PC-3 (cell line): ENCODE results near the gene COL6A1. TPM values are rescaled to one million over a fixed set of nuclear protein-coding genes. Genes with fewer than 3 reads are reported as not detected.

ENCODE experiments used
- ATAC-seq: fragments of 200-7000 bp; cut with Tn5 transposase; 2 replicates; pipeline ENCODE4 v1.9.1; 2020; ENCODE audit warnings: mild to moderate bottlenecking, moderate library complexity
- BruUV-seq: library from RNA; stranded (reverse); fragments of 400-500 nt; replicated peaks from 2 replicates; lab custom pipeline; 2021; lab: Mats Ljungman, UMichigan
- CTCF ChIA-PET: fragments of 300-600 bp; sonication (Branson Sonifier 250); formaldehyde crosslinking; loops from one replicate; lab custom pipeline; 2022; ENCODE audit warnings: antibody characterized with exemption; lab: Charles Lee
- POLR2A ChIA-PET: fragments of 300-600 bp; sonication (Branson Sonifier 250); formaldehyde crosslinking; loops from one replicate; lab custom pipeline; 2022; ENCODE audit warnings: antibody characterized with exemption; ENCODE audit not compliant: unreplicated experiment; lab: Charles Lee
- DNase-seq: peaks from one replicate; pipeline ENCODE4 v3.0.0-alpha.2; 2015
- H2AFZ ChIP-seq: fragments of 300-600 bp; sonication (generic); 2 replicates; pipeline ENCODE4 v1.6.0; 2016; ENCODE audit warnings: antibody characterized with exemption, low read length
- H3F3A ChIP-seq: fragments of 300-600 bp; sonication (generic); one replicate; pipeline ENCODE4 v1.6.0; 2017; ENCODE audit warnings: antibody characterized with exemption, low read length, control low read depth, mild to moderate bottlenecking; ENCODE audit not compliant: unreplicated experiment
- H3K27ac ChIP-seq: fragments of 300-600 bp; sonication (generic); 2 replicates; pipeline ENCODE4 v1.5.1; 2016; ENCODE audit warnings: mild to moderate bottlenecking, low read length
- H3K27me3 ChIP-seq: fragments of 300-600 bp; sonication (generic); 2 replicates; pipeline ENCODE4 v1.6.1; 2016; ENCODE audit warnings: low read length, mixed read lengths
- H3K36me3 ChIP-seq: fragments of 300-600 bp; sonication (generic); 2 replicates; pipeline ENCODE4 v1.6.1; 2016; ENCODE audit warnings: low read depth, mixed run types, low read length, mixed read lengths
- H3K4me1 ChIP-seq: fragments of 300-600 bp; sonication (generic); 2 replicates; pipeline ENCODE4 v1.5.1; 2016; ENCODE audit warnings: low read length; ENCODE audit not compliant: insufficient read depth
- H3K4me2 ChIP-seq: fragments of 300-600 bp; sonication (generic); 2 replicates; pipeline ENCODE4 v1.6.0; 2016; ENCODE audit warnings: low read length
- H3K4me3 ChIP-seq: fragments of 300-600 bp; sonication (generic); 2 replicates; pipeline ENCODE4 v1.5.1; 2016; ENCODE audit warnings: mild to moderate bottlenecking, low read length, mixed read lengths
- H3K79me2 ChIP-seq: fragments of 300-600 bp; sonication (generic); 2 replicates; pipeline ENCODE4 v1.6.1; 2017; ENCODE audit warnings: low read length, mixed read lengths
- H3K9ac ChIP-seq: fragments of 300-600 bp; sonication (generic); 2 replicates; pipeline ENCODE4 v1.6.0; 2016; ENCODE audit warnings: mild to moderate bottlenecking, low read length
- H3K9me2 ChIP-seq: fragments of 300-600 bp; sonication (generic); replicated peaks from 2 replicates; pipeline ENCODE4 v1.6.1; 2016; ENCODE audit warnings: mixed run types, low read length, mixed read lengths
- H3K9me3 ChIP-seq: fragments of 300-600 bp; sonication (generic); 2 replicates; pipeline ENCODE4 v1.6.1; 2016; ENCODE audit warnings: low read length, mixed read lengths
- H4K20me1 ChIP-seq: fragments of 300-600 bp; sonication (generic); 2 replicates; pipeline ENCODE4 v1.6.1; 2016; ENCODE audit warnings: low read length, mixed read lengths
- CTCF ChIP-seq: fragments of 300-600 bp; sonication (generic); conservative IDR thresholded peaks from 2 replicates; pipeline ENCODE4 v1.5.1; 2017; ENCODE audit warnings: antibody characterized with exemption, low read depth, mild to moderate bottlenecking, low read length
- EZH2 ChIP-seq: fragments of 300-600 bp; sonication (generic); IDR thresholded peaks from one replicate; pipeline ENCODE4 v1.6.1; 2017; ENCODE audit warnings: antibody characterized with exemption, mild to moderate bottlenecking, low read length; ENCODE audit not compliant: unreplicated experiment
- EZH2phosphoT487 ChIP-seq: fragments of 300-600 bp; sonication (generic); IDR thresholded peaks from 2 replicates; pipeline ENCODE4 v1.6.1; 2018; ENCODE audit warnings: mild to moderate bottlenecking, antibody characterized with exemption, low read length, borderline replicate concordance
- intact Hi-C: fragments of 100-400 bp; cut with micrococcal nuclease; formaldehyde crosslinking; loops from 2 replicates; pipeline ENCODE4 v1.9.0; 2023
- total RNA-seq: library from RNA; depleted of rRNA; stranded (reverse); fragments of >200 nt; gene quantifications from 2 replicates; pipeline ENCODE4 v1.2.3, GENCODE V29; 2014

COL6A1 gene
- total RNA-seq, 1 experiment from 2014 or later, result 487 TPM

DNA sequence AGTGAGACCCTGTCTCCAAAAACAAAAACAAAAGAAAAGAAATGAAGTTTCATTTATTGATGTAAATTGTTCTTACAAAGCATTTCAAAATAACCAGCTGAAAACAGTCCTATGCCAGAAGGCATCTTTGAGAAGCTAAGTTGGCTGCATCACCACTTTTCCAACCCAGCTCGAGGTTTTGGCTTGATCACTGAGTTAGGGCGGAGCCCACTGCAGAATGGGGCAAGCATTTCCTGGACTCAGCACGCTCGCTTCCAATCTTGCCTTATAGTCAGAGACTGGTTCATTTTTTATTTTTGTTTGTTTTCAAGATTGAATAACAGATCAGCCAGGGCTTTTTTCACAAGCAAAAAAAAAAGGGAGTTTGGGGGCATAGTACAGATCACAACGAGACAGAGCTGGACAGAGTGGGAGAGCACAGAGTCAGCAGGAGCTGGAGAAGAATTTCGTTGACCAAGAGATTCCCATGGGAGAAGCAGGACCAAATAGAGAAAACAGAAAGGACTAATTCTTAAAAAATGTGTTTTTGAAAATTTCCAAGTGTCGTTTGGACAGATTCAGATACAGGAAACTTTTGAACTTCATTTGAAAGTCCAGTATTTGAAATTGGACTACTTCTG, 23.5 kb upstream of the COL6A1 start:
- H3K36me3 ChIP-seq, result no peaks in the 10 kb centered on the region
- no peak overlapping the region for H3K4me3 ChIP-seq
- no peaks in the 10 kb centered on the region for H3K4me1 ChIP-seq
- ATAC-seq, result no peak
- no peak for DNase-seq
- intact Hi-C loops, result no loop called here
- CTCF ChIA-PET, result no interaction called here
- H3K27me3 ChIP-seq, result peaks cover 24% of the 10 kb centered on the region; the same call in 1 of the 2 replicates
- no peaks in the 10 kb centered on the region for H3K9me3 ChIP-seq
- no TSS peak for BruUV-seq
- no peaks in the 10 kb centered on the region for H3F3A ChIP-seq
- no peak overlapping the region for H2AFZ ChIP-seq
- H3K9me2 ChIP-seq, result no peaks in the 10 kb centered on the region
- H3K4me2 ChIP-seq, result no peak overlapping the region
- TF ChIP-seq EZH2, result no peak
- TF ChIP-seq CTCF, result no peak
- no peak for TF ChIP-seq EZH2phosphoT487
- H3K79me2 ChIP-seq, result no peaks in the 10 kb centered on the region
- POLR2A ChIA-PET, result no interaction called here
- H3K9ac ChIP-seq, result no peak overlapping the region
- H3K27ac ChIP-seq, result no peak overlapping the region
- no peaks in the 10 kb centered on the region for H4K20me1 ChIP-seq

DNA sequence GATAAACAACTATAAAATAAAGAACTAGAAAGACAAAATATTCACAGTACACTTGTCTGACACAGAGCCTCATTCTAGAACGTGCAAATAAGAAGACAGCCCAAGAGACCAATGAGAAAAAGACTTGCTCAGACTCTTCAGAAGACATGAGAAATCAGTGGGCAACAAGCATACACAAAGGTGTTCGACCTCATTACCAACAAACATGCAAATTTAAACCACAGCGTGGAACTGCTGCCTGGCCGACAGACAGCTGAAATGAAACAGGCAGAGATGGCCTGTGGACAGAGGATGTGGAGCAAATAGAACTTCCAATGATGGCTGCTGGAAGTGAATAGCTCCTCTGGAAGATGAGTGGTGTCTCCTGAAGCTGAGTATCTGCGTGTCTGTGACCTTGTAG, 22.4 kb upstream of the COL6A1 start:
- CTCF ChIA-PET, result no interaction called here

More for the DNA sequence above, 22.4 kb upstream of the COL6A1 start:
- Histone ChIP-seq H3K27ac (no peak overlapping the region), H3K4me1 (no peaks in the 10 kb centered on the region), H3K4me2 (no peak overlapping the region), H3K9me2 (no peaks in the 10 kb centered on the region), H3K36me3 (no peaks in the 10 kb centered on the region), H3K9me3 (no peaks in the 10 kb centered on the region), H2AFZ (no peak overlapping the region), H4K20me1 (no peaks in the 10 kb centered on the region), H3K9ac (no peak overlapping the region), H3K79me2 (no peaks in the 10 kb centered on the region), H3K27me3 (peaks cover 24% of the 10 kb centered on the region; the same call in 1 of the 2 replicates), H3K4me3 (no peak overlapping the region), H3F3A (no peaks in the 10 kb centered on the region)
- no peak for DNase-seq
- intact Hi-C loops, result no loop called here
- BruUV-seq, result no TSS peak
- no peak for TF ChIP-seq EZH2
- no peak for TF ChIP-seq CTCF
- no peak for TF ChIP-seq EZH2phosphoT487
- POLR2A ChIA-PET, result interaction anchor here (0.7 kb wide), 1 partner anchor 574 kb away, joined by 3 read pairs; no protein-coding TSS in a partner anchor
- ATAC-seq, result no peak
